ENCODE results near the gene CBLB. TPM values are rescaled to one million over a fixed set of nuclear protein-coding genes. Genes with fewer than 3 reads are reported as not detected.

CBLB gene
- total RNA-seq, 1 donor from 2014 or later: 57.0 TPM

DNA sequence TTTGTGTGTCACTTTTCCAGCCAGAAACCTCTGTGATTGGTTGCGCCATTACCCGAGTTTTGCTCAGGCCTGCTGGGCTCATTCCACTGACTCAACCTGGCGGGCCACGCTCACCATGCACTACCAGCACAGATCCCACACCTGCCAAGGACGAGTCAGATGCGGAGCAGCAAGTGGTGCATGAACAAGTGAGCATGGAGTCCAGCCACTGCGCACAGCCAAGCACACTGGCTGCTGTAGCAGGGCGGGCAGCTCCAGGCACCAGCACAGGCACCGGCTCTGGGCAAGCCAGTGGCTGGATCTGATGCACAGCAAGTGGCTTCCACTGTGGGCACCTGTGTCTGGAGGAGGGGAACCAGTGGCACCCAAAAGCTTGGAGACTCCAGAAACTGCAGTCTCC, 110.4 kb downstream of the CBLB start:
- Mint-ChIP-seq H3K36me3 (peaks cover 40% of the 10 kb centered on the region), H3K4me1 (ENCODE audit: unreplicated experiment) (peaks cover 8% of the 10 kb centered on the region), H3K27me3 (no peaks in the 10 kb centered on the region), H3K4me3 (no peak overlapping the region), H3K9me3 (peaks cover 13% of the 10 kb centered on the region), H3K27ac (no peak overlapping the region)
- DNase-seq (ENCODE audit: extremely low spot score, unreplicated experiment): no peak
- TF ChIP-seq, protein P1, sequence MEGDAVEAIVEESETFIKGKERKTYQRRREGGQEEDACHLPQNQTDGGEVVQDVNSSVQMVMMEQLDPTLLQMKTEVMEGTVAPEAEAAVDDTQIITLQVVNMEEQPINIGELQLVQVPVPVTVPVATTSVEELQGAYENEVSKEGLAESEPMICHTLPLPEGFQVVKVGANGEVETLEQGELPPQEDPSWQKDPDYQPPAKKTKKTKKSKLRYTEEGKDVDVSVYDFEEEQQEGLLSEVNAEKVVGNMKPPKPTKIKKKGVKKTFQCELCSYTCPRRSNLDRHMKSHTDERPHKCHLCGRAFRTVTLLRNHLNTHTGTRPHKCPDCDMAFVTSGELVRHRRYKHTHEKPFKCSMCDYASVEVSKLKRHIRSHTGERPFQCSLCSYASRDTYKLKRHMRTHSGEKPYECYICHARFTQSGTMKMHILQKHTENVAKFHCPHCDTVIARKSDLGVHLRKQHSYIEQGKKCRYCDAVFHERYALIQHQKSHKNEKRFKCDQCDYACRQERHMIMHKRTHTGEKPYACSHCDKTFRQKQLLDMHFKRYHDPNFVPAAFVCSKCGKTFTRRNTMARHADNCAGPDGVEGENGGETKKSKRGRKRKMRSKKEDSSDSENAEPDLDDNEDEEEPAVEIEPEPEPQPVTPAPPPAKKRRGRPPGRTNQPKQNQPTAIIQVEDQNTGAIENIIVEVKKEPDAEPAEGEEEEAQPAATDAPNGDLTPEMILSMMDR (conservative IDR thresholded peaks at IDR 0.05): no peak

GRCh38 chr3:105755121-105755886, 113.5 kb downstream of the CBLB start:
- Mint-ChIP-seq H3K27ac (no peak overlapping the region), H3K4me1 (ENCODE audit: unreplicated experiment) (peaks cover 14% of the 10 kb centered on the region), H3K9me3 (no peaks in the 10 kb centered on the region), H3K4me3 (no peak overlapping the region), H3K36me3 (peaks cover 24% of the 10 kb centered on the region), H3K27me3 (no peaks in the 10 kb centered on the region)
- TF ChIP-seq, protein P1 (conservative IDR thresholded peaks at IDR 0.05): no peak
- no peak for DNase-seq (ENCODE audit: extremely low spot score, unreplicated experiment)

GRCh38 chr3:105752791-105753415, 115.9 kb downstream of the CBLB start:
- no peak for DNase-seq (ENCODE audit: extremely low spot score, unreplicated experiment)
- no peaks in the 10 kb centered on the region for H3K9me3 Mint-ChIP-seq
- peaks cover 14% of the 10 kb centered on the region for H3K4me1 Mint-ChIP-seq (ENCODE audit: unreplicated experiment)
- peaks cover 11% of the 10 kb centered on the region for H3K36me3 Mint-ChIP-seq
- peak overlapping the region; percentile 47 for H3K4me3 Mint-ChIP-seq
- no peaks in the 10 kb centered on the region for H3K27me3 Mint-ChIP-seq
- H3K27ac Mint-ChIP-seq: peak overlapping the region; percentile 9
- TF ChIP-seq, protein P1 (conservative IDR thresholded peaks at IDR 0.05): no peak

DNA sequence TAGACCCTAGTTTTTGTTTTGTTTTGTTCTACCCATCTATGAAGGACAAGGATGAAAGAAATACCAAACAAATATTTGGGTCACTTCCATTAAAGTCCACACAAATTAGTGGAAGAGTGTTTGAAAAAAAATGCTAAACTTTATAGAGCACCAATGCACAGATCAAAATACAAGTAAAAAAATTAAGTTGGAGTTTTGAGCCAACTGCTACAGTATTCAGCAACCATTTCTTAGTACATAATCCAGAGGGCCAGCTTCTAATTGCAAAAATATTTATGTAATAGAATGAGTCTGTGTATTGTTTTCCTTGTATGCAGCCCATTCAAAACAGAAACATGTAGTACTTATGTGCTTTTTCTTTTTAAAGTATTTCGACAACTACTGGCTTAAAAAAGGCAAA, 121.1 kb downstream of the CBLB start:
- H3K9me3 Mint-ChIP-seq: no peaks in the 10 kb centered on the region
- no peak for DNase-seq (ENCODE audit: extremely low spot score, unreplicated experiment)
- H3K27ac Mint-ChIP-seq: no peak overlapping the region
- TF ChIP-seq, protein P1 (conservative IDR thresholded peaks at IDR 0.05): no peak
- H3K4me3 Mint-ChIP-seq: no peak overlapping the region
- H3K27me3 Mint-ChIP-seq: no peaks in the 10 kb centered on the region
- peaks cover 21% of the 10 kb centered on the region for H3K36me3 Mint-ChIP-seq
- peaks cover 12% of the 10 kb centered on the region for H3K4me1 Mint-ChIP-seq (ENCODE audit: unreplicated experiment)

- TF ChIP-seq, protein P1 (conservative IDR thresholded peaks at IDR 0.05): no peak
- H3K4me1 Mint-ChIP-seq (ENCODE audit: unreplicated experiment): peaks cover 11% of the 10 kb centered on the region
- peaks cover 21% of the 10 kb centered on the region for H3K36me3 Mint-ChIP-seq
- no peaks in the 10 kb centered on the region for H3K9me3 Mint-ChIP-seq
- no peak overlapping the region for H3K4me3 Mint-ChIP-seq
- no peak for DNase-seq (ENCODE audit: extremely low spot score, unreplicated experiment)
- H3K27me3 Mint-ChIP-seq: no peaks in the 10 kb centered on the region
- H3K27ac Mint-ChIP-seq: no peak overlapping the region
Observed at GRCh38 chr3:105747060-105747541, 121.7 kb downstream of the CBLB start.
